Neutrophil (primary cell): ENCODE results near the gene DKC1.
"Not testable (repeated sequence)": the region's sequence is repeated elsewhere in the genome, so short reads cannot be mapped to it uniquely, and the experiment has no call there.

Experiments
- H3K27ac ChIP-seq: fragments of 200-600 bp; sonication (generic); 2 replicates; pipeline ENCODE4 v1.5.1; 2016; ENCODE audit warnings: mild to moderate bottlenecking, moderate library complexity
- H3K27me3 ChIP-seq: fragments of 200-600 bp; sonication (generic); 2 replicates; pipeline ENCODE4 v1.6.0; 2016; ENCODE audit warnings: mild to moderate bottlenecking
- H3K36me3 ChIP-seq: fragments of 200-600 bp; sonication (generic); 2 replicates; pipeline ENCODE4 v1.5.1; 2017
- H3K4me1 ChIP-seq, 2 experiments: fragments of 200-600 bp in 1 of 2; sonication (generic) in 1 of 2; 1 replicate in 1 of 2; 2 replicates in 1 of 2; pipeline versions ENCODE4 v1.5.1 to v1.6.1; 2013 to 2016; ENCODE audit warnings: low read depth in 1 of 2, low read length in 1 of 2, mild to moderate bottlenecking in 1 of 2, moderate library complexity in 1 of 2; ENCODE audit not compliant: control insufficient read depth in 1 of 2, insufficient read depth in 1 of 2
- H3K4me3 ChIP-seq, 2 experiments: fragments of 200-600 bp in 1 of 2; sonication (generic) in 1 of 2; 1 replicate in 1 of 2; 2 replicates in 1 of 2; pipeline ENCODE4 v1.5.1; 2013 to 2016; ENCODE audit warnings: low read depth in 1 of 2, low read length in 1 of 2, mild to moderate bottlenecking in 1 of 2, moderate library complexity in 1 of 2
- H3K9me3 ChIP-seq: fragments of 200-600 bp; sonication (generic); 2 replicates; pipeline ENCODE4 v1.5.1; 2016
- TF ChIP-seq, protein P1 (sequence below): fragments of 200-600 bp; sonication (generic); IDR thresholded peaks from 2 replicates; pipeline ENCODE4 v1.5.1; 2016; ENCODE audit warnings: antibody characterized with exemption

The DKC1 gene

DNA sequence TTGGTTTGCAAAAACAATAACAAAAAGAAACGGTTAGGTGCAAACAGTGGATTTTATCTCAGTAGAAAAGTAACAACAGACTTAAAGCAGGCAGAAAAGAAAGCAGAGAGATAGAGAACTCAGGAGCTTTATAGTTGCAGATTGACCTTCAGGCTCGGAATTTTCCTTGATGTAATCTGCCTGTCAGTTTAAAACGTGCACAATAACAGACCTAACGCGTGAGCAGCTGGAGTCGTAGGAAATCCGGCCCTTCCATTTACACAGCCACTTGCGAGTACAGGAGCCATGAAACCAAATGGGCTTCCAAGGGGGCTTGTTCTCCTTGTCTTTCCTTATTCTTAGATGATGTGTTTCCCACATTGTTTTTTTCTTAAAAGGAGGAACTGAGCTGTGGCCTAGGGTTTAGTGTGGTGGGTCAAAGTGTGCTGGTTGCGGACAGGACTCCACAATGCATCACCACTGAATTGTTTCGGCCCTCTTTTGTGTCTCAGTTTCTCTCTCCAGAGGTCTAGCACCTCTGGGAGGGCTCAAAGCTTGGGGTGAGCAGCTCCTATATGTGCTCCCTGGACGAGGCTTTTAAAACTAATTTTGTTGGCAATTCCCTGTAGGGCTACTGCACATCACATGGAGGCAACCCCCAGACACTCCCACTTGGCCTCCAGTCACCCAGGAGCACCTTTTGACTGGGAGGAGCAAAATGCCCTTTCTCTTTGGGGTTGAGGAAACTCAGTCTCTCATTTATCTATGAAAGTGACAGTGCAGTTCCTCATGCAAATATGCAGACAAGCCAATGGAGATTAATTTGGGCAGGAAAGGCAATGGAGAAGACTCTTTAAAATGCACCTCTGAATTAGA lies 56.5 kb downstream of the DKC1 start:
- no peaks in the 10 kb centered on the region for H3K4me1 ChIP-seq
- H3K27ac ChIP-seq, result no peak overlapping the region
- no peaks in the 10 kb centered on the region for H3K36me3 ChIP-seq
- TF ChIP-seq, protein P1, sequence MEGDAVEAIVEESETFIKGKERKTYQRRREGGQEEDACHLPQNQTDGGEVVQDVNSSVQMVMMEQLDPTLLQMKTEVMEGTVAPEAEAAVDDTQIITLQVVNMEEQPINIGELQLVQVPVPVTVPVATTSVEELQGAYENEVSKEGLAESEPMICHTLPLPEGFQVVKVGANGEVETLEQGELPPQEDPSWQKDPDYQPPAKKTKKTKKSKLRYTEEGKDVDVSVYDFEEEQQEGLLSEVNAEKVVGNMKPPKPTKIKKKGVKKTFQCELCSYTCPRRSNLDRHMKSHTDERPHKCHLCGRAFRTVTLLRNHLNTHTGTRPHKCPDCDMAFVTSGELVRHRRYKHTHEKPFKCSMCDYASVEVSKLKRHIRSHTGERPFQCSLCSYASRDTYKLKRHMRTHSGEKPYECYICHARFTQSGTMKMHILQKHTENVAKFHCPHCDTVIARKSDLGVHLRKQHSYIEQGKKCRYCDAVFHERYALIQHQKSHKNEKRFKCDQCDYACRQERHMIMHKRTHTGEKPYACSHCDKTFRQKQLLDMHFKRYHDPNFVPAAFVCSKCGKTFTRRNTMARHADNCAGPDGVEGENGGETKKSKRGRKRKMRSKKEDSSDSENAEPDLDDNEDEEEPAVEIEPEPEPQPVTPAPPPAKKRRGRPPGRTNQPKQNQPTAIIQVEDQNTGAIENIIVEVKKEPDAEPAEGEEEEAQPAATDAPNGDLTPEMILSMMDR, result no peak
- no peaks in the 10 kb centered on the region for H3K9me3 ChIP-seq
- no peaks in the 10 kb centered on the region for H3K27me3 ChIP-seq
- no peak overlapping the region for H3K4me3 ChIP-seq

DNA sequence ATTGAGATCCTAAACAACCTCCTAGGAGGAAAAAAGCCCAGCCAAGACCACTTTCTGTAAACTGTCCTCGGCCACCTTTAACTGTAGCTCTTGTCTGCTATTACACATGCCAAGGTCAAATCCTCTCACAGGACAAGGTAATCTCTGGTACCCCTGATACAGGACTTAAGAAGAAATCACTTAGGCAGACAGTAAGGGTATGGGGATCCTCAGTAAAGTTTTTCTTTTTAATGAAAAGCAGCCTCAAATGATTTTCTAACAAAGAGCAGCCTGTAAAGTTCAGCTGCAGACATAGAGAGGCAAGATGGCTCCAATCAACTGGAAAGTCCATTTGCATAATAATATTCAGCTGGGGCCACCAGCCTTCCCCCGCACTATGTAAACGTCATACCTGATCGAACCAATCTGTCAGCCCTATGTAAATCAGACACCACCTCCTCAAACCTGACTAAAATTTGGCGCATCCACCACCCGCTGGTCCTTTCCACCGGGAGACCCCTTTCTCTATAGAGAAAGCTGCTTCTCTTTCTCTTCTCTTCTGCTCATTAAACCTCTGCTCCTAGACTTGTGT lies 57.2 kb downstream of the DKC1 start:
- Histone ChIP-seq H3K27me3 (no peaks in the 10 kb centered on the region), H3K9me3 (no peaks in the 10 kb centered on the region), H3K4me1 (no peaks in the 10 kb centered on the region), H3K27ac (no peak overlapping the region), H3K36me3 (no peaks in the 10 kb centered on the region), H3K4me3 (no peak overlapping the region)
- TF ChIP-seq, protein P1, result no peak

DNA sequence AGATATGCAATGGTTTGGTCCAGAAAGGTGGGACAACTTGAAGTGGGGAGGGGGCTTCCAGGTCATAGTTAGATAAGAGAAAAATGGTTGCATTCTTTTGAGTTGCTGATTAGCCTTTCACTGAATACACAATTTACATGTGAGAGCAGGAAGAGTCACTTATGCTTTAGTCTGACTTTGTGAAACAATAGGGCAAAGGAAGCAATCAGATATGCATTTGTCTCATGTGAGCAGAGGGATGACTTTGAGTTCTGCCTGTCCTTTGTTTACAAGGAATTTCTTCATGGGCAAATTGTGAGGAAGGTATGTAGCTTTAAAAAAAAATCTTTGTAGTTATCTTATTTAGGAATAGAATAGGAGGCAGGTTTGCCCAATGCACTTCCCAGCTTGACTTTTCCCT lies 58.9 kb downstream of the DKC1 start:
- Histone ChIP-seq H3K36me3 (no peaks in the 10 kb centered on the region), H3K27ac (no peak overlapping the region), H3K4me3 (no peak overlapping the region), H3K4me1 (no peaks in the 10 kb centered on the region), H3K9me3 (no peaks in the 10 kb centered on the region), H3K27me3 (no peaks in the 10 kb centered on the region)
- TF ChIP-seq, protein P1, result no peak

DNA sequence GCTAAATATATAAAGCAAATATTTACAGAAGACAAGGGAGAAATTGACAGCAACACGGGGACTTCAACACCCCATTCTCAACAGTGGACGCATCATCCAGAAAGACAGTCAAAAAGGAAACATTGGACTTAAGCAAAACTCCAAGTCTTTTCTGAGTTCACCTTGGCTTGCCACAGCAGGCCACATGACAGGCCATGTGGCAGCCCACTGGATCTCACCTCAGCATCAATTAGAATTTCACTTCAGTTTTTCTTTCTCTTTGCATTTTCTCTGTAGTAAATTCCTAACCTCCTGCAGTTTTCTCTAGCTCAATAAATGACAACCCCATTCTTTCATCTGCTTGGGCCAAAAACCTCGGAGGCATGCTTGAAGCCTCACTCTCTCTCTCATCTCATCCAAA lies 59.4 kb downstream of the DKC1 start:
- H3K27me3 ChIP-seq, result no peaks in the 10 kb centered on the region
- H3K36me3 ChIP-seq, result no peaks in the 10 kb centered on the region
- H3K9me3 ChIP-seq, result no peaks in the 10 kb centered on the region
- H3K27ac ChIP-seq, result no peak overlapping the region
- TF ChIP-seq, protein P1, result no peak
- no peak overlapping the region for H3K4me3 ChIP-seq
- H3K4me1 ChIP-seq, result no peaks in the 10 kb centered on the region

DNA sequence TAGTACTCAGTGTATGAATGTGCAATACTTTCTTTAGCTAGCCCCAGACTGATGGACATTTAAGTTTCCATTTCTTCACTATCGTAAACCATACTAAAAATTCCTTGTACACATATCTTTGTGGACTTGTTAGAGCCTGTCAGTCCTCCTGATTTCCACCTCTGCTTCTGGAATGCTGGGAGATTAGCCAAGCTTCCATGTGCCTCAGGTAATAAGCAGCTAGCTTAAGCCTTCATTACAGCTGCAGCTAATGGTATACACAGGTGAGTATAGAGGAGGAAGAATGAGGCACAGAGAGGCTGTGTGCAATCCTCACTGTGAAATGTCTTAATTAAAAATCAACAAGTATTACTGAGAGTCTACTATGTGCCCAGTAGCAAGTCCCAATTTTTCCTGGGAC lies 62.0 kb downstream of the DKC1 start:
- Histone ChIP-seq H3K4me1 (no peaks in the 10 kb centered on the region), H3K27me3 (no peaks in the 10 kb centered on the region), H3K27ac (no peak overlapping the region), H3K36me3 (no peaks in the 10 kb centered on the region), H3K9me3 (no peaks in the 10 kb centered on the region), H3K4me3 (no peak overlapping the region)
- TF ChIP-seq, protein P1, result no peak

DNA sequence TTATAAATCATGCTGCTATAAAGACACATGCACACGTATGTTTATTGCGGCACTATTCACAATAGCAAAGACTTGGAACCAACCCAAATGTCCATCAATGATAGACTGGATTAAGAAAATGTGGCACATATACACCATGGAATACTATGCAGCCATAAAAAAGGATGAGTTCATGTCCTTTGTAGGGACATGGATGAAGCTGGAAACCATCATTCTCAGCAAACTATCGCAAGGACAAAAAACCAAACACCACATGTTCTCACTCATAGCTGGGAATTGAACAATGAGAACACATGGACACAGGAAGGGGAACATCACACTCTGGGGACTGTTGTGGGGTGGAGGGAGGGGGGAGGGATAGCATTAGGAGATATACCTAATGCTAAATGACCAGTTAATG lies 62.9 kb downstream of the DKC1 start:
- H3K27me3 ChIP-seq, H3K4me3 ChIP-seq, H3K36me3 ChIP-seq, H3K4me1 ChIP-seq, H3K9me3 ChIP-seq, H3K27ac ChIP-seq: not testable (repeated sequence)
